Activated naive CD8-positive, alpha-beta T cell treated with anti-CD3 and anti-CD28 coated beads for 36 hours (primary cell): ENCODE data around the gene SDS. TPM values are rescaled to one million over a fixed set of nuclear protein-coding genes. Genes with fewer than 3 reads are reported as not detected.

Source experiments
- DNase-seq: peaks from one replicate; pipeline ENCODE4 v3.0.0; 2021
- H3K27ac Mint-ChIP-seq: one replicate; pipeline ENCODE4 v1.8.0; 2022; ENCODE audit warnings: mild to moderate bottlenecking, moderate library complexity, mixed read lengths
- H3K27me3 Mint-ChIP-seq: one replicate; pipeline ENCODE4 v1.8.0; 2022; ENCODE audit warnings: mild to moderate bottlenecking, mixed read lengths
- H3K36me3 Mint-ChIP-seq: one replicate; pipeline ENCODE4 v1.8.0; 2021; ENCODE audit warnings: mild to moderate bottlenecking, mixed read lengths
- H3K4me1 Mint-ChIP-seq: one replicate; pipeline ENCODE4 v1.8.0; 2021; ENCODE audit warnings: mixed read lengths
- H3K4me3 Mint-ChIP-seq: one replicate; pipeline ENCODE4 v1.8.0; 2022; ENCODE audit warnings: mild to moderate bottlenecking, moderate library complexity, mixed read lengths
- H3K9me3 Mint-ChIP-seq: one replicate; pipeline ENCODE4 v1.8.0; 2022; ENCODE audit warnings: mixed read lengths
- total RNA-seq, 2 experiments: library from RNA; stranded (reverse); gene quantifications; one replicate each; pipeline ENCODE4 v1.2.3, GENCODE V29; 2021

The SDS gene
- total RNA-seq, 2 experiments from 2014 or later, result not detected

DNA sequence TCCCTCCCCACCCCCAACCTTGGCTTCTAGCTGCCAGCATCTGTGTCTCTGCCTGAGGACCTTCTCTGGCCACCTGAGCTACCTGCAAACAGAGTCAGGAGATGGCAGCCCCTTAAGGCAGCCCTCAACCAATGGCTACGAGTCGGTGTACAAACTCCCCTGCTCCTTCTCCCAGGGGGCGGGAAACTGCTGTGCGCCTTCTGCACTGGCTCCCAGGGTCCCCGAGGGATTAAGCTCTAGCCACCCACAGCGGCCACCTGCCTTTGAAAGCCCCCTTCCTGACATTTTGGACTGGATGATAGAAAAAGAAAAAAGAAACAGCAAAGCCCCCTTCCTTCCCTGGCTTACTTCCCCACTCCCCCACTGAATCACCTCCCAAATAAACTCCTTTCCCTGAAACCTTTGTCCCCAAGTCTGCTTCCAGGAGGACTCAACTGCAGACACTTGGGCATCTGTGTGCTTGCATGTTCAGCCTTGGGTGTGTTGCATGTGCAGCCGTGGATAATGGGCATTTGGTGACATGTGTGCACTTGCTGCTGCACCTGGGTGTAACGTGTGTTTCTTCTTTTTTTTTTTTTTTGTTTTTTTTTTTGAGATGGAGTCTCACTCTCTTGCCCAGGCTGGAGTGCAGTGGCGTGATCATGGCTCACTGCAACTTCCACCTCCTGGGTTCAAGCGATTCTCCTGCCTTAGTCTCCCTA lies 6.0 kb downstream of the SDS start:
- no peak overlapping the region for H3K27ac Mint-ChIP-seq
- H3K4me3 Mint-ChIP-seq, result no peak overlapping the region
- no peaks in the 10 kb centered on the region for H3K36me3 Mint-ChIP-seq
- no peaks in the 10 kb centered on the region for H3K9me3 Mint-ChIP-seq
- no peak for DNase-seq
- H3K27me3 Mint-ChIP-seq, result no peaks in the 10 kb centered on the region
- no peaks in the 10 kb centered on the region for H3K4me1 Mint-ChIP-seq

DNA sequence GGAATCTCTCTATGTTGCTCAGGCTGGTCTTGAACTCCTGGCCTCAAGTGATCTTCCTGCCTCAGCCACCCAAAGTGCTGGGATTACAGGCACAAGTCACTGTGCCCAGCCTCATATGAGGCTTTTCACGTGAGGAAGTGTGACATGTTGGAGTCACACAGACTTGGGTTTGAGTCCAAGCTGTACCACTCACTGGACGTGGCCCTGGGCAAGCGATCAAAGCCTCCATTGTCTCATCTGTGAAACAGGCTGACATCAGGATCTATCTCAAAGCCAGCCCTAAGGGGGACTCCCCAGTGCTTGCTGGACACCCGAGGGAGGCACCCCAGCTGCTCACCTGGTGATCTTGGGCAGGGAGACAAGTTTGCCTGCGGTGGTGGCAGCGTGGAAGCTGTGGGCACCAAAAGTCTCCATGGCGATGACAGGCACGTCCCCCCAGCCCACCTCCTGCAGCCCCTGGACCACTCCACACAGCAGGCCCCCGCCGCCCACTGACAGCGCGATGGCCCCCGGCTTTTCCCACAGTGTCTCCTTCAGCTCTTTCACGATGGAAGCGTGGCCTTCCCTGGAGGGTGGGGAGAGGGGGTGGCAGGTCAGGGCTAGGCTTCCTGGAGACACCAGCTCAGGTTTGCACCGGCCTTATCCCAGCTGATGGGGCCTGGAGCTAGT lies 6.7 kb downstream of the SDS start:
- Mint-ChIP-seq H3K36me3 (no peaks in the 10 kb centered on the region), H3K9me3 (no peaks in the 10 kb centered on the region)
- no peak for DNase-seq

DNA sequence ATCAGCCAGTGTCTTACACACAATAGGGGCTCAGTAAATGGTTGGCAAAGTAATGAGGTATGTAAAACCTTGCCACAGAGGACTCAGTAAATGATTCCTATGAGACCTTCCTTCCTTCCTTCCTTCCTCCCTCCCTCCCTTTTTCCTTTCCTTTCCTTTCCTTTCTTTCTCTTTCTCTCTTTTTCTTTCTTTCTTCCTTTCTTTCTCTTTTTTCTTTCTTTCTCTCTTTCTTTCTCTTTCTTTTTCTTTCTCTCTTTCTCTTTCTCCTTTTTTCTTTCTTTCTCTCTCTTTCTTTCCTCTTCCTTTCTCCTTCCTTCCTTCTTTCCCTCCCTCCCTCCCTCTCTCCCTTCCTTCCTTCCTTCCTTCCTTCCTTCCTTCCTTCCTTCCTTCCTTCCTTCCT lies 7.5 kb downstream of the SDS start:
- DNase-seq, result no peak
- H3K36me3 Mint-ChIP-seq, result no peaks in the 10 kb centered on the region
- no peaks in the 10 kb centered on the region for H3K4me1 Mint-ChIP-seq
- no peak overlapping the region for H3K27ac Mint-ChIP-seq
- no peaks in the 10 kb centered on the region for H3K27me3 Mint-ChIP-seq
- no peaks in the 10 kb centered on the region for H3K9me3 Mint-ChIP-seq
- no peak overlapping the region for H3K4me3 Mint-ChIP-seq

More for the DNA sequence above, 6.7 kb downstream of the SDS start:
- no peaks in the 10 kb centered on the region for H3K27me3 Mint-ChIP-seq
- H3K4me1 Mint-ChIP-seq, result no peaks in the 10 kb centered on the region
- H3K27ac Mint-ChIP-seq, result no peak overlapping the region
- no peak overlapping the region for H3K4me3 Mint-ChIP-seq

DNA sequence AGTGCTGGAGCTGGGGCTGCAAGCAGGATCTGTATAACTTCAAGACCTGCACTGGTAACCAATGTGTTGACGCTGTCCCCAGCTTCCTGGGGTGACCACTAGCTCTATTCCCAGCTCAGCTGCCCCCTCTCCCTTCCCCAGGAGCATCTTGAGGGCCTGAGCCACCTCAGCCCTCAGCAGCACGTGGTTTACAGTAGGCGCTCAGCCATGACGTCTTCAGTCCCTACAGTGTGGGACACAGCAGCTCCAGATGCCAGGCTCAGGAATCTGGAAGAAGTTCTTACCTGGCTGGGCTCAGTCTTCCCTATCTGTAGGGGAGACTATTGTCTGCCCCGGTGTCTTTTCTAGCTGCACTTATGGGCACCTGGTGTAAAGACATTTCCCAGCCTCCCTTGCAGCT lies 8.6 kb downstream of the SDS start:
- no peaks in the 10 kb centered on the region for H3K36me3 Mint-ChIP-seq
- no peak overlapping the region for H3K27ac Mint-ChIP-seq
- H3K27me3 Mint-ChIP-seq, result no peaks in the 10 kb centered on the region
- no peak overlapping the region for H3K4me3 Mint-ChIP-seq
- DNase-seq, result no peak
- H3K9me3 Mint-ChIP-seq, result no peaks in the 10 kb centered on the region
- no peaks in the 10 kb centered on the region for H3K4me1 Mint-ChIP-seq

DNA sequence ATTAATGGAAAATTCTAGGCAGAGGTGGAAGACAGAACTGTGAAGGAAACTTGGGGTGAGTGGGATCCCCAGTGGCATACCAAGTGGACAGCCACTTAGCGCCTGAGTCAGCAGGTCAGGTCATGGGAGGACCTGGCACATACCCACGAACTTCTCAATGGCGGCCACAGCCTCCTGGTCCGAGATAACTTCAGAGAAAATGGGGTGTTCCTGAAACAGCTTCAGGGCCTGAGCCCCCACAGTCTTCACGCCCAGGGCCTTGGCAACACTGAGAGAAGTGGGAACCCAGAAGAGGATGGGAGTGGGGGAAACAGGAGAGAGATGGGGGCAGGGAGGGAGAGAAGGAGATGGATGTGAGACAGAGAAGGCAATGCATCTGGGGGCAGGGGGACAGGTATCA lies 9.9 kb downstream of the SDS start:
- H3K4me1 Mint-ChIP-seq, result no peaks in the 10 kb centered on the region
- peaks cover under 1% of the 10 kb centered on the region for H3K36me3 Mint-ChIP-seq
- H3K4me3 Mint-ChIP-seq, result no peak overlapping the region

DNA sequence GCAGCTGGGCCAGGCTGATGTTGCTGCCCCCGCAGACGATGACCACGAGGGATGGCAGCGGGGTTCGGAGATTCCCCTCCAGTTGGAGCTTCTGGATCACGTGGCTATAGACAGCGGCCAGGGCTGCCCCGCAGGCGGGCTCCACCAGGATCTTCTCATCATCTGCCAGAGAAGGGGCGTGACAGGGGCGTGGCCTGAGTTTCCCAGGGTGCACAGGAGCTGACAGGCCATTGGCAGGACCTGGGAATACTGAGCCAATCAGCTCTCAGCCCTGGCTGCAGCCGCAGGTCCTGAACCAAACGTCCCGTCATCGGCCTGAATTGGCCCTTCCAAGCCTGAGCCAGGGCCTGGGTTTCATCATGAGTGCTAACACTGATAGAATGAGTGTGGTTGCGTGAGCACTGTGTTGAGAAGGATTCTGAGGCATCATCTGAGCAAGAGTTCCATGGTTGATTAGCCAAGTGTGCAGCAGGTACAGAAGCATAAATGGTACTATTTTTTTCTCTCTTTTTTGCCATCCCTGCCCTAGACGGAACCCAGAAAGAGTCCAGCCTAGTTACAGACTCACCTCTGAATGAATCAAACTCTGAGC lies 10.6 kb downstream of the SDS start:
- Mint-ChIP-seq H3K4me3 (no peak overlapping the region), H3K9me3 (no peaks in the 10 kb centered on the region), H3K27me3 (no peaks in the 10 kb centered on the region), H3K27ac (no peak overlapping the region), H3K36me3 (peaks cover 3% of the 10 kb centered on the region), H3K4me1 (no peaks in the 10 kb centered on the region)
- DNase-seq, result no peak

More for the DNA sequence above, 9.9 kb downstream of the SDS start:
- Mint-ChIP-seq H3K27ac (no peak overlapping the region), H3K9me3 (no peaks in the 10 kb centered on the region), H3K27me3 (no peaks in the 10 kb centered on the region)
- no peak for DNase-seq

DNA sequence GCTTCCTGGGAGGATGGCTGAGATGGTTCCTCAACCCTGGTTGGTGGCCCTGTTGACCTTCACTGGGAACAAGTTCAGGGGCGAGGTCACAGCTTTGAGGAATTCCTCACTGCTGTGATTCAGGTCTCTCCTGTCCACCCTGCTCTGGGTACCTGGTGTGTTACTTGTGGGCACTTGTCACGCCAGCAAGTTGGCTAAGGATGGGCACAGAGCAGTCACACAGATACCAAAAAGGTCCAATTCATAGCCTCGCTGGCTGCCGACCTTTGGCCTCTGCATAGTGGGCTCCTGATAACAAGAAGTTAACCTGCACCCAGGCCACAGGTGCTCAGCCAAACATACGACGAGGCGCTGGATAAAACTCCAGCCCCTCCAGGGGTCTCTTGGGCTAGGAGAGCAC lies 11.2 kb downstream of the SDS start:
- no peak overlapping the region for H3K27ac Mint-ChIP-seq
- H3K27me3 Mint-ChIP-seq, result no peaks in the 10 kb centered on the region
- no peaks in the 10 kb centered on the region for H3K4me1 Mint-ChIP-seq
- H3K9me3 Mint-ChIP-seq, result no peaks in the 10 kb centered on the region
- no peak overlapping the region for H3K4me3 Mint-ChIP-seq
- DNase-seq, result no peak
- peaks cover 3% of the 10 kb centered on the region for H3K36me3 Mint-ChIP-seq

DNA sequence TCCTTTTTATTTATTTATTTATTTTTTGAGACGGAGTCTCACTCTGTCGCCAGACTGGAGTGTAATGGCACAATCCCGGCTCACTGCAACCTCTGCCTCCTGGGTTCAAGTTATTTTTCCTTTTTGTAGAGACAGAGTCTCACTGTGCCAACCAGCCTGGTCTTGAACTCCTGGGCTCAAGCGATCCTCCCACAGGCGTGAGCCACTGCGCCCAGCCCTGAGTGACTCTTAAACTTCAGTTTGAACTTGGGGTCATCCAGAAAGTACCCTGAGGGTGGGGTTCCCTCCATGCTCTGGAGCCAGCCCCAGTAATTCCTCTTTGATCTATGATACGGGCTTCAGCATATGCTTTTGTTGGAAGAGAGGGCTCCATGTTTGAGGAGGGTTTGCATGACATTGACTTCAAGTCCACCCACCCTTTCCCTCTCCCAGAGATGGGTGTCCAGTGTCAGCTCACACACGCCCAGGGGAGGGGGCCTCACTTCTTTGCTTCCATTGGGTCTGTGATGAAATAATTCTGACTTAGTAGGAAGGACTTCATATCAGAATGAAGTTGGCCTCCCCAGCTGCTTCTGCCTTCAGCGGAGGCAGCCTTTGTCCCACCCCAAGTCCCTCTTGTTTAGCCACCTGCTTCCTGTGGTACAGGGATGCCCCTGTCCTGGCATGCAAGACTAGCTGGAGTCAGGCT lies 11.9 kb downstream of the SDS start:
- Mint-ChIP-seq H3K4me3 (no peak overlapping the region), H3K4me1 (no peaks in the 10 kb centered on the region), H3K36me3 (peaks cover 3% of the 10 kb centered on the region), H3K27ac (no peak overlapping the region), H3K9me3 (no peaks in the 10 kb centered on the region), H3K27me3 (no peaks in the 10 kb centered on the region)
- no peak for DNase-seq

DNA sequence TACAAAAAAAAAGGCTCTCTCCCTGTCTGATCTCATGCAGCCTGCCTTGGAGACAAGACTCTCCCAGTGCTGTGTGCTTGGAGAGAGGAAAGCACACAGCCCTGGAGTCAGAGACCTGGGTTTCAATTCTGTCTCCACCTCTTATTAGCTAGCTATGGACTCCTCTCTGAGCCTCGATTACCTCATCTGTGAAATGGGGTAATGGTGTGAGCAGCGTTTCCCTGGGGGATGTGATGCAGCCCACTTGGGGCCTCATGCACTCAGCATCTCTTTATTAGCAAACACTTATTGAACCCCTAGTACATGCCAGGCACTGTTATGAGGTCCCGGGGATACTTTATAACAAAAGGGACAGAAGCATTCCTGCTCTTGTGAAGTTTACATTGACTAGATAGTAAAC lies 12.5 kb downstream of the SDS start:
- Mint-ChIP-seq H3K27ac (no peak overlapping the region), H3K9me3 (no peaks in the 10 kb centered on the region), H3K4me1 (no peaks in the 10 kb centered on the region), H3K27me3 (no peaks in the 10 kb centered on the region), H3K4me3 (no peak overlapping the region), H3K36me3 (peaks cover 3% of the 10 kb centered on the region)
- DNase-seq, result no peak

DNA sequence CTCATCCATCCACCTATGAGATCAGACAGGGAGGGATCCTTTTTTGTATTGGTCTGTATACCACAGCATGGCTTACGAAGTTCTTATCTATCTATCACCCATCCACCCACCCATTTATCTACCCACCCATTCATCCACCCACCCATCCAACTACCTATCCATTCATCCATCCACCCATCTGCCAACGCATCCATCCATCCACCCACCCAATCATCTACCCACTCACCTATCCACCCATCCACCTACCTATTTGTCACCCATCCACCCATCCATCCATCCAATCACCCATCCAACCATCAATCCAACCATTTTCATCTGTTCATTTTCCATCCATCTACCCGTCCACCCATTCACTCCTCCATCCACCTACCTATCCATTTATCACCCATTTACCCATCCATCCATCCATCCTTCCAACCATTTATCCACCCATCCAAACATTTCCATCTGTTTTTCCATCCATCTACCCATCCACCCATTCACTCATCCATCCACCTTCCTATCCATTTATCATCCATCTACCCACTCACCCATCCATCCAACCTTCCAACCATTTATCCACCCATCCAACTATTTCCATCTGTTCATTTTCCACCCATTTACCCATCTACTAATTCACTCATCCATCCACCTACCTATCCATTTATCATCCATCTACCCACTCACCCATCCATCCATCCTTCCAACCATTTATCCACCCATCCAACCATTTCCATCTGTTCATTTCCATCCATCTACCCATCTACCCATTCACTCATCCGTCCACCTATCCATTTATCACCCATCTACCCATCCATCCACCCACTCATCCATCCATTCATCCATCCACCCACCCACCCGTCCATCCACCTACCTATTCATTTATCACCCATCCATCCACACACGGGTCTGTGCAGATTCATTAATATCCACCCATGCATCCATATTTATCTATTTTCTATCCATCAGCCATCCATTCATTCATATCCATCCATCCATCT lies 13.3 kb downstream of the SDS start:
- DNase-seq, result no peak
- Mint-ChIP-seq H3K36me3 (peaks cover 3% of the 10 kb centered on the region), H3K4me3 (no peak overlapping the region), H3K27me3 (no peaks in the 10 kb centered on the region), H3K4me1 (no peaks in the 10 kb centered on the region), H3K9me3 (no peaks in the 10 kb centered on the region), H3K27ac (no peak overlapping the region)

DNA sequence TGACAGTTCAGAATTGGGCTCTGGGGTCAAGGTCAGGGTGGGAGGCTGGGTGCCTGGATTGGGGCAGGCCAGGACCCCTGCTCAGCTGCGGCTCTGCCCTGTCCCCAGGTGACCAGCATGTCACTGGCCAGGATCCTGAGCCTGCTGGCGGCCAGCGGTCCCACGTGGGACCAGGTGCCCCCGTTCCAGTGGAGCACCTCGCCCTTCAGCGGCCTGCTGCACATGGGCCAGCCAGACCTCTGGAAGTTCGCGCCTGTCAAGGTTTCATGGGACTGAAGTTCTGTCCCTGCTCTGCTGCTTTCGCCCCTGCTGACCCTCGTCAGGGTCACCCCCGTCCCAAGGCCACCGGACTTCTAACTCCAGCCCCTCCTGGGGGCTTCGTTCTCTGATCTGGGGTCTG lies 15.3 kb downstream of the SDS start:
- Mint-ChIP-seq H3K27ac (no peak overlapping the region), H3K4me1 (no peaks in the 10 kb centered on the region), H3K27me3 (no peaks in the 10 kb centered on the region), H3K9me3 (no peaks in the 10 kb centered on the region), H3K36me3 (peaks cover 5% of the 10 kb centered on the region), H3K4me3 (no peak overlapping the region)
- DNase-seq, result no peak

DNA sequence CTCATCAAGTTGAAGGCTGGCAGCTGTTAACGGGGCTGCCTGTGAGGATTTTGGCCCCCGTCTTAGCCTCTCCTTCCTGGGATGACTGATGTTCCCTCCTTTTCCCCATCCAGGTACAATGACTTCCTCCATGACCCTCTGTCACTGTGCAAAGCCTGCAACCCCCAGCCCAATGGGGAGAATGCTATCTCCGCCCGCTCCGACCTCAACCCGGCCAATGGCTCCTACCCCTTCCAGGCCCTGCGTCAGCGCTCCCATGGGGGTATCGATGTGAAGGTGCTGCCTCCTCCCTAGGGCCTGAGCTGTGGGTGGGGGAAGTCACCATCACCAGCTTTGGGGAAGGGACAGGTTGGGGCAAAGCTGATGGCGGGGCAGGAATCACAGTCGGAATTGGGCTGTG lies 16.1 kb downstream of the SDS start:
- H3K4me3 Mint-ChIP-seq, result no peak overlapping the region
- H3K9me3 Mint-ChIP-seq, result no peaks in the 10 kb centered on the region
- no peaks in the 10 kb centered on the region for H3K27me3 Mint-ChIP-seq
- no peaks in the 10 kb centered on the region for H3K4me1 Mint-ChIP-seq
- H3K36me3 Mint-ChIP-seq, result peaks cover 5% of the 10 kb centered on the region
- H3K27ac Mint-ChIP-seq, result no peak overlapping the region
- DNase-seq, result no peak

DNA sequence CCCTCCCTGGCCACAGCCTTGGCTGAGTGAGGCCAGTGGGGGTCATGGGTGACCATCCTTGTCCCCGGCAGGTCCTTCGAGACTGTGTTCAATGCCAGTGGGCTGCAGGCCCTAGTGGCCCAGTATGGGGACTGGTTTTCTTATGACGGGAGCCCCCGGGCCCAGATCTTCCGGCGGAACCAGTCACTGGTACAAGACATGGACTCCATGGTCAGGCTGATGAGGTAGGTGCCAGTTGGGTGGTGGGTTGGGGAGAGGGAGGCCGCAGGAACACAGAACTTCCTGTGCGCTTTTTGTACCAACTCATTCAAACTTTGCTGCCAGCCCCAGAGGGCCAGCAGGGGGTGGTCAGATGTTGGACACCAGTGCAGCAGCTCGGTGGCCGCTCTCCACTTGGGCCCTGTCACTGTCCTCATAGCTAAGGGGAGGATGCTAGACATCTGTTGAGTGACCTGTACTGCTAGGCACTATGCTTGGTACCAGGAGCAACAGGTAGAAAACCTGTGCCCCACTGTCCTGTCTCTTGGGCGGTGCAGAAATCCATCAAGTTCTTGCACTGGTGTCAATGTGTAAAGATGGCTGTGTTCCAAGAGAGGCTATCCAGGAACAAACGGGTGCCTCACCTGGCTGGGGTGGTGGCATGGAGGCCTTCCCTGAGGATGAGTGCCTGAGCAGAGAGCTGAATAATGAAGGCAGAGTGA lies 16.7 kb downstream of the SDS start:
- no peaks in the 10 kb centered on the region for H3K27me3 Mint-ChIP-seq
- H3K4me3 Mint-ChIP-seq, result no peak overlapping the region
- H3K36me3 Mint-ChIP-seq, result peaks cover 5% of the 10 kb centered on the region
- no peaks in the 10 kb centered on the region for H3K9me3 Mint-ChIP-seq
- H3K4me1 Mint-ChIP-seq, result no peaks in the 10 kb centered on the region
- DNase-seq, result no peak
- no peak overlapping the region for H3K27ac Mint-ChIP-seq

DNA sequence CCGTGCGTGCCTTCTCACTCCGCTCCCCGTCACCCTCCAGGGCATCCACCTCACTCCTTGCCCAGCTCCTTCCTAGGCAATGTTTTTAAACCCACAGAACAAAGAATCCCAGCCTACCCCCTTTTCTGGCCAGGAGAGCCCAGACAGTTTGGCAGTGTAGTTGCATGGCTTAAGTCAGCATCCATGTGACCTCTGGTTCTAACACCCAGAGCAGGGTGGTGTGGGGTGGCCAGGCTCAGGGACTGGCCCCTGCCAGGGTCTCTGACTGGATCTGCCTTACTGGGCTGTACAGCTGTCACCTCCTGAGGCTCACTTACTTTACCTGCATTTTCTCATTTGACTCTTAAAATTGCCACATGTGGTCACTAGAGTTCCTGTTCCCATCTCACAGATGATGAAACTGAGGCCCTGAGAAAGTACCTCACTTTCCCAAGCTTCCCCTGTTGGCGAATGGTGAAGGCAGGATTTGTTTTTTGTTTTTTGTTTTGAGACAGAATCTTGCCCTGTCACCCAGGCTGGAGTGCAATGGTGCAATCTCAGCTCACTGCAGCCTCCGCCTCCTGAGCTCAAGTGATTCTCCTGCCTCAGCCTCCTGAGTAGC lies 18.3 kb downstream of the SDS start:
- Mint-ChIP-seq H3K27ac (no peak overlapping the region), H3K9me3 (no peaks in the 10 kb centered on the region), H3K4me1 (no peaks in the 10 kb centered on the region), H3K27me3 (no peaks in the 10 kb centered on the region), H3K36me3 (peaks cover 5% of the 10 kb centered on the region), H3K4me3 (no peak overlapping the region)
- no peak for DNase-seq
